ENCODE results near the gene TTC21B.

DNA sequence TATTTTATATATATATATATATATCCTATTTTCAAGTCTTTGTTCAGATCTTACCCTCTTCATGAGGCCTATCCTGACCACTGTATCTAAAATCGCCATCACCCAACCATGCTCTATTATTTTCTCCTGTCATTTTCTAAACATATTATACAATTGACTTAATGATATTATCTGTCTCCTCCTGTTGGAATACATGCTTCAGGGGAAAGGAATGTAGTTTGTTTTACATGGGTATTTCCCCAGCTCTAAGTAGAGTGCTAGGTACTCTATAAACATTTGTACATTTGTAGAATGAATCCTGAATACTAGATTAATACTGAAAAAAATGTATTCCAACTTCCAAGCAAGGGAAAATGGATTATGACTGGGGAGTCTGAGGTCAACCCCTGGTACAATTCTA, 26.2 kb downstream of the TTC21B start:
- TF ChIP-seq, protein P1, sequence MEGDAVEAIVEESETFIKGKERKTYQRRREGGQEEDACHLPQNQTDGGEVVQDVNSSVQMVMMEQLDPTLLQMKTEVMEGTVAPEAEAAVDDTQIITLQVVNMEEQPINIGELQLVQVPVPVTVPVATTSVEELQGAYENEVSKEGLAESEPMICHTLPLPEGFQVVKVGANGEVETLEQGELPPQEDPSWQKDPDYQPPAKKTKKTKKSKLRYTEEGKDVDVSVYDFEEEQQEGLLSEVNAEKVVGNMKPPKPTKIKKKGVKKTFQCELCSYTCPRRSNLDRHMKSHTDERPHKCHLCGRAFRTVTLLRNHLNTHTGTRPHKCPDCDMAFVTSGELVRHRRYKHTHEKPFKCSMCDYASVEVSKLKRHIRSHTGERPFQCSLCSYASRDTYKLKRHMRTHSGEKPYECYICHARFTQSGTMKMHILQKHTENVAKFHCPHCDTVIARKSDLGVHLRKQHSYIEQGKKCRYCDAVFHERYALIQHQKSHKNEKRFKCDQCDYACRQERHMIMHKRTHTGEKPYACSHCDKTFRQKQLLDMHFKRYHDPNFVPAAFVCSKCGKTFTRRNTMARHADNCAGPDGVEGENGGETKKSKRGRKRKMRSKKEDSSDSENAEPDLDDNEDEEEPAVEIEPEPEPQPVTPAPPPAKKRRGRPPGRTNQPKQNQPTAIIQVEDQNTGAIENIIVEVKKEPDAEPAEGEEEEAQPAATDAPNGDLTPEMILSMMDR (conservative IDR thresholded peaks at IDR 0.05; ENCODE audit: low read depth, low read length): no peak
- TF ChIP-seq EZH2 (IDR thresholded peaks at IDR 0.05; ENCODE audit: borderline replicate concordance, low read depth, low read length, poor library complexity, severe bottlenecking): no peak
